HTR-8/SVneo (cell line): Measurements from ENCODE around the gene RHBDD1.

Source experiments
- DNase-seq: peaks from one replicate; pipeline ENCODE4 v3.0.0; 2011; ENCODE audit warnings: low spot score, mixed read lengths; ENCODE audit not compliant: insufficient read length
- FAIRE-seq: peaks from 2 replicates; lab custom pipeline; 2011; peaks lifted over from hg19 to GRCh38; lab: Jason Lieb, UNC

The RHBDD1 gene

GRCh38 chr2:226909126-226909525, 73.3 kb downstream of the RHBDD1 start:
- no peak for FAIRE-seq
- no peak for DNase-seq

DNA sequence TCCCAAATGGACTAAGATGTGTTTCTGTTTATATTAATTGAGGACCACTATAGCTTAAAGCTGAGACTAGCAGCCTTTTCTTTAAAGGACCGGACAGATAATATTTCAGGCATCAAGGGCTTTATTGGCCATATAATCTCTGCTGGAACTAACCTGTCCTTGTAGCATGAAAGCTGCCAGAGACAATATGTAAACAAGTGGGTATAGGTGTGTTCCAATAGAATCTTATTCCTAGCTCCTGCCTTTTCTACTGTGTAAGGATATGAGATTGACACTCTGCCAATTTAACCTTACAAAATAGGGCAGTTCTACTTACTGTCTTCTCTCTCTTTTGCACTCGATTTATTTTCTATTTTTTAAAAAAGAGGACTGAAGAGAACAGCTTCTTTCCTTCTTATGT, 74.0 kb downstream of the RHBDD1 start:
- DNase-seq (no peak), FAIRE-seq (no peak)

- DNase-seq (no peak), FAIRE-seq (no peak)
Observed at GRCh38 chr2:226910384-226910783, 74.5 kb downstream of the RHBDD1 start.

GRCh38 chr2:226911932-226912331, 76.1 kb downstream of the RHBDD1 start:
- DNase-seq (no peak), FAIRE-seq (no peak)

DNA sequence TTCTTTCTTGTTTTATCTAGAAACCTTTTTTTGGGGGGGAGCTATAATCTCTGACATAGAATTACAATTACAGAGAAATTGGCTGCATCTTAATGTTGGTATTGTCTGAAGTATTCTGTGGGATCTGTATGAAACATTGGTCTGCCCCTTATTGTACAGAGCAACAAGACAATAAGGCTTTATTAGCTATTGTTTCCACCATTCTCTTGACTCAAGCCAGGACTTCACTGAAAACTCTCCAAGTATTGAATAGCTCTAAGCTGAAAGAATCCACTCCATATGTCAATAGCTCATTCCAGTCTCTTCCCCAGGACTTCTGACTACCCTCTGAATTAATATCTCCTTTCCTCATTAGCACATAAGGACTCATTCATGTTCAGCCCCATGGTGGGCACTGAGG, 77.8 kb downstream of the RHBDD1 start:
- FAIRE-seq (no peak), DNase-seq (no peak)

- no peak for DNase-seq
- no peak for FAIRE-seq
Observed at GRCh38 chr2:226915846-226916360, 80.0 kb downstream of the RHBDD1 start.

DNA sequence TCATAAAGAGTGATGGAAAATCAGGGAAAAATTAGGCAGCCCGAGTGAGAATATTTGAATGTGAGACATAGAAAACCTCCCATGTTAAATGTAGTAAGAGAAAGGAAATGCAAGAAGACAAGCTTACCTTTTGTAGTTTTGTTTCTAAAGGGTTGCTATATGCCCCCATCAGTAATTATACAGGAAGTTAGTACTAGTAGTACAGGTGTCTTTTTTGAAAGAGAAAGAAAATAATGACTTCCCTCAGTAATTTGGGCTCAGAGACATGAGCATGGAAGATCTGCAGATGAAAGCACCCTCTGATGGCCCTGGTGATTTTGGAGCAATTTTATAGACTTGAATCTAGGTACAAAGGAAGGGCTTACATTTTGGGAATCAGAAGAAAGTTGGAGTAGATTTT, 80.8 kb downstream of the RHBDD1 start:
- no peak for FAIRE-seq
- no peak for DNase-seq

- FAIRE-seq, result no peak
Observed at GRCh38 chr2:226932443-226932842, 96.6 kb downstream of the RHBDD1 start.

GRCh38 chr2:226934546-226935201, 98.8 kb downstream of the RHBDD1 start:
- FAIRE-seq, result no peak

More at GRCh38 chr2:226932443-226932842, 96.6 kb downstream of the RHBDD1 start:
- no peak for DNase-seq

DNA sequence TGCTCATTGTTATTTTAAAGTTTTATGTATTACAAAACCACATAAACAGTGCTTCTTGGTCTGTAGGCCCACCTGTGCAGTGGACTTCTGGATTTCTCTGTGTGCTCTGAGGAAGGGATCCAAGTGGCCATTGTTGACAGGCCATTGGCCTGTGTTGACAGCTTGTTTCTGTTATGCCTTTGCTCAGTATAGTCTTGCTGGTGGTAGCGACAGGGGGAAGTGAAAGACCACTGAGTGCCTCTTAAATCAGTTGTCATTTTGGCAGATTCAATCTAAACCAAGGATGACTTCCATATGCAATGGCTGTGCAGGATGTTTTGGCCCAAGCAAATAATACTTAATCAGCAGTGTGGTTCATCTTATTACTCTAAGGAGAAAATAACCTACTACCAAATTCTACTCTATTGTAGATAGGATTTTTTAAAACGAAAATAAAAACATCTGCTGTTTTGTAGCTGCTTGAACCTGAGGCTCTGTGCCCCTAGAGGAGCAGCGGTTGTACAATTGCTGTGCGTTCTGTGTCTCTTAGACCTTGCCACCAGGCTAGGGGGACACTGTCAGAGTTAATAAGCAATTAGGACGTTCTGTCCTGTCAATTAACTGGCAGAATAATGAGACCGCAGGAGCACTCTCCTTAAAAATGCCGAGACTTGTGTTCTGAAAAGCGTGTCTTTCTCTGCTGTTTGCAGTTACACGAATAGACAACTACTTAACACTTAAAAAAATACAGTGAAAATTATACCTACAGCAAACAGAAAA, 108.2 kb downstream of the RHBDD1 start:
- FAIRE-seq (no peak), DNase-seq (no peak)

More at GRCh38 chr2:226934546-226935201, 98.8 kb downstream of the RHBDD1 start:
- no peak for DNase-seq

DNA sequence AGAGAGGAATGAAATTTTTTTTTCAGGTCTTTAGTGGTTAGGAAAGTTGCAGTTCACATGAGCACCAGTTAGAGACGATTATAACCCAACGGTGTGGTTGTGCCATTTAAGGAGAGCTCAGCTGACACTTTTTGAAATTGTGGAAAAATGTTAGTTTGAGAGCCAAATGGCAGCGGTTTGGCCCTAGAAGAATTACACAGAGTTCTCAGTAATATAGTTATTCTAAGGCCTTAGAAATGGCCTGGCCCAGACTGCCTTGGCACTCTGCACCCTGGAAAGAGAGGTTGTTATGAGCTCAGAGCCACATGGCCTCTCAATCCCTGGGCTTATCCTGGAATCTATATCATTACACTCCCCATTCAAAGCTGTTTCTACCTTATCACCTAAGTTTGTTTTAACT, 117.4 kb downstream of the RHBDD1 start:
- DNase-seq (no peak), FAIRE-seq (no peak)

DNA sequence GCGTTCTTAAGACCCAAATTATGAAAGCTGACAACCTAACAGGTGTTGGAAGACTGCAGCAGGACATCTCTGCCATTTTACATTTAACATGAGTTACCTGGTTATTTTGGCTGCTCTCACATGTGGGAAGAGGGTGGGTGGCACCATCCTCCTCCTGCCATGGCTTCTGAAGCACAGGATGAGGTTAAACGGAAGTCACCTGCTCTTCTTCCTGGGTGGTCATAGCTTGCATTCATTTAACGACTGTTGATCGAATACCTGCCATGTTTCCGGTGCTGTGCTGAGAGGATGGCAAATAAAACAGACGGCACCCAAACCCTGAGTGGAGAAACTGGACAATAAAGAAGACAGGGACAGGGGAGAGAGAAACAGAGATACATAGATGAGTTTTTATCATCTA, 118.0 kb downstream of the RHBDD1 start:
- DNase-seq, result no peak
- no peak for FAIRE-seq

DNA sequence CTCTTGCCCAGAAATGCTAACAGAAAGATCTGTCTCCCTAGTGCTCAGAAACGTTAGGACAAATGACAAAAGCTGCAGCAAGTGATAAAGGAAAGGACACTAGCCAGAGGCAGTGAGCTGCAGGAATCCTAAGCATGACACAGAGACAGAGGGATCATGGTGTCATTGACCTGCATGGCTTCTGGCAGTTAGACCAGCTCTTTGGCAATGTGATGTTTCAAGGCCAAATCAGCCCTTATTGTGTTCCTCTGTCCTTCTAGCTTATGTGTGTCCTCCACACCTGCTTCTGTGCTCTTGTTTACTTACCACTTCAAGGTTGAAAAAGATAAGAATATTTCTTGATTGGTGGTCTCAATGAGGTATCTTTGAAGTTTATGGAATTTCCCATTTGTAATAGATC, 120.8 kb downstream of the RHBDD1 start:
- no peak for FAIRE-seq
- DNase-seq, result no peak

- DNase-seq (no peak), FAIRE-seq (no peak)
Observed at GRCh38 chr2:226959418-226959817, 123.6 kb downstream of the RHBDD1 start.

GRCh38 chr2:226962176-226962773, 126.4 kb downstream of the RHBDD1 start:
- DNase-seq (no peak), FAIRE-seq (no peak)

DNA sequence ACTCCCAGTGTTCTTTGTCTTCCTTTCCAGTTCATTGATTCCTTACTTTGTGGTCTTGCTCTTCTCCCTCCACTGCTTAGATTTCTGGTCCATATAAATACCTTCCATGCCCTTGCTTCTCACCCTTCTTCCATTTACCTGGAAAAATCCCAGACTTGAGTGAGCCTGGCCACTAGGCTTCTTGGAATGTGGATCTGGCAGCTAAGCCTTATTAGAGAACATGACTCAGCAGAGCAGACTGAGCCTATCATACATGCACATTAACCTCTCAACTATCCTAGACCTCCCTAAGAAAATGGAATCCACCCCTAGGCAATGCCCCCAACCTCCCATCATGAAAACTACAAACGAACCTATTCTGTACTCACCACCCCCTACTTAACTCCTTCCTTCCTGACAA, 127.7 kb downstream of the RHBDD1 start:
- DNase-seq (peak; percentile 21), FAIRE-seq (no peak)

DNA sequence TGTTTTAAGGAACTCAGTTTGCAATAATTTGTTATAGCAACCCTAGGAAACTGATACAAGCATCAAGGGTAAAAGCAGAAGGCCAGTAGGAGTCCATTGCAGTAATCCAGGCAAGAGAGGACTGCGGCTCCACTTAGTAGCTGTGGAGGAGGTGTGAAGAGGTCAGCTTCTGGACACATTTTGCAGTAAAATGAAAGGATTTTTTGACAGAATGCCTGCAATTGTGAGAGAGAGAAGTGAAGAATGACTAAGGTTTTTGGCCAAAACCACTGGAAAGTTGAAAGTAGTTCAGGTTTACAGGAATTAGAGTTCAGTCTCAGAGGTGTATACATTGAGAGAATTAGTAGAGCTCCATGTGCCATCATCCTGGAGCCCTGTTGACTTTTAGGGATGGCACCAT, 129.5 kb downstream of the RHBDD1 start:
- no peak for FAIRE-seq
- no peak for DNase-seq

DNA sequence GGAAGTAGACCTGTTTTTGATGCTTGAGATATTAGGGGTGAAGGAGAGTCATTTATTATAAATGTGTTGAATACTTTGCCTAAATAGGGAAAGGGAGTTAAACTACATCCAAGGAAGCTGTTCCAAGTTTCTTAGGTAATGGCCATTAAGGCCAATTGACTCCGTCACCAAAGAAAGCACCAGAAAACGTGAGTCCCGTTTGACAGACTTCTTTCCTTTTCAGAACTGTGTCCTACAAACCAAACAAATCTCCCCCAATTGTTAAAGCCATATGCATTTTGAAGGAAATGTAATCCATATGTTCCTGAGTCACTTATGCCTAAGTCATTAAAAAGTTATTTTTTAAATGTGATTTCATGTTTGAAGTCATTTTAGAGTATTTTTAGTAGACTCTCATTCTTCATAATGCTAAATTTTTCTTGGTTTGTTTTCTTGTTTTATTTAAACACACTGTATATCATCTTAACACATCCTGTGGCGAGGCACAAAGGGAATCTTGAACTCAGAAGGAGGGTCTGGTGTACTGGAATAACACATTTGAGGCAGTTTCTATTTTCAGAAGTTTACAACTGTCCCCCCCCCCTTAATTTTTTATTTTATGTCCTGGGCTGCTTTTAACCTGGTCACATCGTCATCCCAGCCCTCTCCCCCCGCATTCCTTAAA, 133.7 kb downstream of the RHBDD1 start:
- DNase-seq (no peak), FAIRE-seq (no peak)

GRCh38 chr2:226970362-226970761, 134.5 kb downstream of the RHBDD1 start:
- DNase-seq, result no peak
- FAIRE-seq, result no peak

- DNase-seq (no peak), FAIRE-seq (no peak)
Observed at GRCh38 chr2:226971084-226971483, 135.2 kb downstream of the RHBDD1 start.

GRCh38 chr2:226971770-226972169, 135.9 kb downstream of the RHBDD1 start:
- FAIRE-seq (no peak), DNase-seq (no peak)
